Cardiac muscle cell (in vitro differentiated cells and primary cell): ENCODE data around the gene LOXL3. TPM values are rescaled to one million over a fixed set of nuclear protein-coding genes. Genes with fewer than 3 reads are reported as not detected.

Experiments used
- DNase-seq, 2 donors: peaks; one replicate each; pipeline versions ENCODE4 v3.0.0 to v3.0.0-alpha.2; 2010 to 2017; ENCODE audit warnings: low read depth in 1 of 2, low spot score in 1 of 2
- H3K27ac ChIP-seq: fragments of 200-600 bp; sonication (generic); 2 replicates; pipeline ENCODE4 v1.5.1; 2016
- H3K27me3 ChIP-seq: fragments of 200-600 bp; sonication (generic); 2 replicates; pipeline ENCODE4 v1.6.0; 2016; ENCODE audit warnings: control low read depth
- H3K36me3 ChIP-seq: fragments of 200-600 bp; sonication (generic); 2 replicates; pipeline ENCODE4 v1.5.1; 2016; ENCODE audit warnings: control low read depth
- H3K4me1 ChIP-seq: fragments of 200-600 bp; sonication (generic); 2 replicates; pipeline ENCODE4 v1.8.1; 2017; ENCODE audit warnings: low read depth, mild to moderate bottlenecking, mixed run types
- H3K4me3 ChIP-seq: fragments of 200-600 bp; sonication (generic); 2 replicates; pipeline ENCODE4 v1.5.1; 2016; ENCODE audit warnings: mild to moderate bottlenecking
- H3K9me3 ChIP-seq: fragments of 200-600 bp; sonication (generic); 2 replicates; pipeline ENCODE4 v1.5.1; 2017; ENCODE audit warnings: low read depth, mild to moderate bottlenecking, control low read depth
- polyA plus RNA-seq: library from polyadenylated mRNA; unstranded; fragments of >200 nt; fragmentation: Nextera tagmentation; extraction: Ambion mirVana; gene quantifications from 2 replicates; pipeline ENCODE4 v1.2.1, GENCODE V29; 2016
- total RNA-seq: library from RNA; depleted of rRNA; stranded (reverse); fragments of >200 nt; gene quantifications from 2 replicates; pipeline ENCODE4 v1.2.3, GENCODE V29; 2016
- TF ChIP-seq, protein P1 (sequence below): IDR thresholded peaks from 2 replicates; pipeline ENCODE4 v1.5.1; 2012; ENCODE audit warnings: low read depth, mild to moderate bottlenecking, low read length

LOXL3 gene
- total and polyA plus RNA-seq, 2 experiments from 2014 or later: 13.4 to 43.3 TPM

DNA sequence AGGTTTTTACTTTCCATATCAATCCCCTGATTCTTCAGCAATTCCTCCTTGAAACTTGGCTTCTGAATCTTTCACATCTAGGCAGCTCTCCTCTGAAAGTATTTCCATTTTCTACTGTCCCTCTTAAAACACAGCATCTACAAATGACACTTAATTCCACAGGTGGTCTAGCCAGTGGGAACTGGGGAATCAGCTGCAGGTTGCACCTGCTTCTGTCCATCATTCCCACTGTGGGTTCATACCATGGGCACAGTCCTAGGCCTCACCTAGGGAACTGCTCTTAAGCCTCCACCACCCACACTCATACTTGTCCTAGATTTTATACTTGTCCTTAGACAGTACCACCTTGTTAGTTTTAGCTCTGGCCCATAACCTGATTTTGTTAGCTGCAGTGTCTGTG is 2.2 kb downstream of the LOXL3 start:
- peaks cover 8% of the 10 kb centered on the region for H3K4me1 ChIP-seq
- TF ChIP-seq, protein P1, sequence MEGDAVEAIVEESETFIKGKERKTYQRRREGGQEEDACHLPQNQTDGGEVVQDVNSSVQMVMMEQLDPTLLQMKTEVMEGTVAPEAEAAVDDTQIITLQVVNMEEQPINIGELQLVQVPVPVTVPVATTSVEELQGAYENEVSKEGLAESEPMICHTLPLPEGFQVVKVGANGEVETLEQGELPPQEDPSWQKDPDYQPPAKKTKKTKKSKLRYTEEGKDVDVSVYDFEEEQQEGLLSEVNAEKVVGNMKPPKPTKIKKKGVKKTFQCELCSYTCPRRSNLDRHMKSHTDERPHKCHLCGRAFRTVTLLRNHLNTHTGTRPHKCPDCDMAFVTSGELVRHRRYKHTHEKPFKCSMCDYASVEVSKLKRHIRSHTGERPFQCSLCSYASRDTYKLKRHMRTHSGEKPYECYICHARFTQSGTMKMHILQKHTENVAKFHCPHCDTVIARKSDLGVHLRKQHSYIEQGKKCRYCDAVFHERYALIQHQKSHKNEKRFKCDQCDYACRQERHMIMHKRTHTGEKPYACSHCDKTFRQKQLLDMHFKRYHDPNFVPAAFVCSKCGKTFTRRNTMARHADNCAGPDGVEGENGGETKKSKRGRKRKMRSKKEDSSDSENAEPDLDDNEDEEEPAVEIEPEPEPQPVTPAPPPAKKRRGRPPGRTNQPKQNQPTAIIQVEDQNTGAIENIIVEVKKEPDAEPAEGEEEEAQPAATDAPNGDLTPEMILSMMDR: no peak
- no peak overlapping the region for H3K27ac ChIP-seq
- H3K36me3 ChIP-seq: no peaks in the 10 kb centered on the region
- peaks cover 32% of the 10 kb centered on the region for H3K27me3 ChIP-seq
- no peak for DNase-seq
- no peaks in the 10 kb centered on the region for H3K9me3 ChIP-seq
- H3K4me3 ChIP-seq: no peak overlapping the region

DNA sequence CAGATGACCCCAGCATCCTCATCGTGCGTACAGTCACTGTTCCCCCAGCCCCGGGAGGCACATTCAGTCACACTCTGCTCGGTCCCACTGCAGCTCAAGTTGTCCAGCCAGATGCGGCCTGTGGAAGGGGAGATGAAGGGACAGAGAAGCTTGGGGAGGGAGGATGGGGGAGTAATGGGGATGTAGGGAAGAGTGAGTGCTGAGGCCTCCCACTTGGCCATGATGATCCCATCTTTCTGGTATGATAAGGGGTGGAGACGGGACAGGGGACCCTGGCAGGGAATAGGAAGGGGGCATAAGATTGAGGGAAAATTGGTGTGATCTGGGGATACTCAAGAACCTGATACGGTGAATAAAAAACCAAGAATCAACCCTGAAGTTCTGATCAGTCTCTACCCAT is 3.5 kb downstream of the LOXL3 start:
- Histone ChIP-seq H3K36me3 (no peaks in the 10 kb centered on the region), H3K27me3 (peaks cover 25% of the 10 kb centered on the region), H3K27ac (no peak overlapping the region), H3K4me3 (no peak overlapping the region), H3K9me3 (no peaks in the 10 kb centered on the region), H3K4me1 (peaks cover 8% of the 10 kb centered on the region)
- no peak for DNase-seq
- TF ChIP-seq, protein P1: no peak

DNA sequence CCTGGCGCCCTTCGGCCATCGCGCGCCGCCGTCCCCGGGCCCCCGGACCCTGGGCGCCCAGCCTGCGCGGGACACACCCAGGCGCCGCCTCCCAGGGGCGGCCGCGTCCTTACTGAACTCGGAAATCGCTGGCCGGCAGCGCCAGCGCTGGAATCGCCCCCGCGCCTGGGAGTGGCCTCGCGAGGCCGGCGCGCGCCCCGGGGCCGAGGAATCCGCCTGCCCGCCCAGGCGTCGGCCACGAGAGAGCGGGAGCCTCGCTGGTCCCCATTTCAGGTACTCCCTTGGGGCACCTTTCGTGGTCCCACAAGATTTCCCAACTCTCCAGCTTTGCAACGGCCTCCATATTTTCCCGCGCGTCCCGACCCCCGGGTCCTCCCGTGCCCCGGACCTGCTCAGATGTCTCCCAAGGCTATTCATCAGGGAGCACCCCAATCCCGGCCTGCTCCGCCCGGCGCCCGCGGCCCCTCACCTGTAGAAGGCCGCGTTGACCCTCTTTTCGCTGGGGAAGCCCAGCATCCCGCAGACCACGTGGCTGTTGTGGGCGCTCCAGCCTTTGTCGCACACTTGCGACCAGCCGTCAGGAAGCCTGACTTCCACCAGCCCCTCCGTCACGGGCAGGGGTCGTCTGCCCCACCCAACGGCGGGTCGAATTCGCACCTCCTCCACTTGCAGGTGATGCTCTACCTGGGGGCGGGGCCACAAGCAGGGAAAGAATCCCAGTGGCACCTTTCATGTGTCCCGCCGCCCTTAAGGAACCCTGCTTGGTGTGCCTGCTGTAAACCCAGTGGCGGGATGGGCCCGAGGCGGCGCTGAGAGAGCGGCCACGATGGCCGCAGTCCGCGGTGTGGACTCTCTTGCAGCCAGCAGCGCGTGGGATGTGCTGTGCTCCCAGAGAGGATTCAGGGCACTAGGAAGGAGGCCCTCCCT is 4.6 kb downstream of the LOXL3 start:
- Histone ChIP-seq H3K27me3 (peaks cover 24% of the 10 kb centered on the region), H3K4me1 (peaks cover 8% of the 10 kb centered on the region), H3K4me3 (peak overlapping the region; percentile 44), H3K36me3 (no peaks in the 10 kb centered on the region), H3K27ac (no peak overlapping the region), H3K9me3 (no peaks in the 10 kb centered on the region)
- peak; percentile 62 to 76 for DNase-seq
- TF ChIP-seq, protein P1: no peak

DNA sequence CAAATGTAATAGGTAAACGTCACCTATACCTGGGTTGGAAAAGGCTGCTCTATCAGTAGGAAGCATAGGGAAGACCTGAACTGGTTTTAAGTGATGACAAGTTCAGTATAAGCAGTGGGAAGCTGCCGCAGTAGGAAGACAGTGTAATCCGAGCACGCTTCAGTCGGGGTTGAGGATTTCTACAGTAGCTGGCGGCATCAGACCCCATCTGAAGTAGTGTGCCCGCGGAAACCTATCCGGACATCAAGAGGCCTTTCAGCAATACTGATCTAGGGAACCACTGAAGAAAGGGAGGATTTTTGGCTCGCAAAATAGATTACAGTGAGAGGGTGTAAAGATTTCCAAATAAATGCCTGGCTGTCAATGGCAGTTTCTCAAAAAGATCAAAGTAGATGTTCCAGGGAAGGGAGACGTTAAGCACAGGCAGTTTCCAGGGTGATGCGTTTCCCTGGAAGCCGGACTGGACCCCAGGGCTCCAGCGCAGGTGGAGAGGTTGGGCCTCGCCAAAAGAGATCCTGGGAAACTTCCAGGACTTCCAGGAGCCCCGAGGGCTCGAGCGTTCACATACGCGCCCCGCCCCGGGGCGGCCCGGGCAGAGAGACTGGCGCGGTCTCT is 5.3 kb downstream of the LOXL3 start:
- Histone ChIP-seq H3K9me3 (no peaks in the 10 kb centered on the region), H3K27me3 (peaks cover 24% of the 10 kb centered on the region), H3K36me3 (no peaks in the 10 kb centered on the region), H3K4me3 (peak overlapping the region; percentile 44), H3K27ac (no peak overlapping the region), H3K4me1 (peaks cover 8% of the 10 kb centered on the region)
- TF ChIP-seq, protein P1: no peak
- DNase-seq: peak in 1 of 2 donors; percentile 25

DNA sequence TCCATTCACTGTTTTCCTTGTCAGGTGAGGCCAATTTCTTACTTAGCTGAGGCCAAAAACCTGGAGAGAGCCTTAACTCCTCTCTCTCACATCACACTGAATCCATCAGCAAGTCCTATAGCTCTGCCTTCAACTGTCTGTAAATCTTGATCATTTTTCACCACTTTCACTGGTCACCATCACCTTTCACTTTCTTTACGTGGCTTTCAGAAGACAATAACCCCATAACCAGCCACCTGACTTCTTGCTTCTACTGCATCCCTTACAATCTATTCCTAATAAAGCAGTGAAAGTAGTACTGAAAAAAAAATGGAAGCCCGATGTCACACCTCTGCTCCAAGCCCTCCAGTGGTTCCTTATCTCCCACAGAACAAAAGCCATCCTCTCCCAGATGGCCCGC is 7.7 kb downstream of the LOXL3 start:
- TF ChIP-seq, protein P1: no peak
- DNase-seq: no peak
- no peak overlapping the region for H3K27ac ChIP-seq
- peaks cover 23% of the 10 kb centered on the region for H3K27me3 ChIP-seq
- no peaks in the 10 kb centered on the region for H3K4me1 ChIP-seq
- H3K9me3 ChIP-seq: no peaks in the 10 kb centered on the region
- H3K36me3 ChIP-seq: no peaks in the 10 kb centered on the region
- no peak overlapping the region for H3K4me3 ChIP-seq
